Ovary (tissue), 3 donors: Measurements from ENCODE around the gene SEMA3B.

Experiments used
- CTCF ChIP-seq, 3 donors: fragments of 450-650 bp in 2 of 3; fragments of 200-600 bp in 1 of 3; IDR thresholded peaks; one replicate each; pipeline versions ENCODE4 v1.5.1 to v1.8.0; 2016 to 2022; ENCODE audit warnings: antibody characterized with exemption in 3 of 3, mild to moderate bottlenecking in 1 of 3
- POLR2A ChIP-seq: fragments of 450-650 bp; IDR thresholded peaks from one replicate; pipeline ENCODE4 v1.6.1; 2017; ENCODE audit warnings: antibody characterized with exemption, mild to moderate bottlenecking, moderate library complexity
- donor health status: DM: no; HTN: no; CAD: no.

GRCh38 chr3:50222169-50222528 is 46.8 kb upstream of the SEMA3B start:
- TF ChIP-seq CTCF (IDR thresholded peaks at IDR 0.05) = no peak
- TF ChIP-seq POLR2A = no peak
